ENCODE results near the gene P4HA2. TPM values are rescaled to one million over a fixed set of nuclear protein-coding genes. Genes with fewer than 3 reads are reported as not detected.

P4HA2 gene
- total and polyA plus RNA-seq, 2 of the 8 experiments (the other 6 are each of a cell fraction or from before 2014, with no cell fraction given), result 7.4 to 9.3 TPM

- WGBS, 2 experiments (ENCODE audit: extremely low coverage in 1 of 2, insufficient coverage in 1 of 2, insufficient read length in 1 of 2, insufficient replicate concordance in 2 of 2, low coverage in 1 of 2, low lambda C conversion rate in 2 of 2, missing lambda C conversion rate in 1 of 2), result 14% methylated on average over 63 of the region's 88 CpGs; no CpG with 5 or more reads in 1 of the 2 experiments
- no peak within 1 kb of the TSS for H3K27ac ChIP-seq (ENCODE audit: low read depth, low read length)
- peaks cover 0 to 19% (median 6%) of the 10 kb centered on the region in 4 experiments; a peak in 6 of 7 replicates for H3K4me1 ChIP-seq (replicated peaks in 1 of 4; ENCODE audit: control insufficient read depth in 3 of 4, insufficient read depth in 4 of 4, low read length in 3 of 4)
- H2AFZ ChIP-seq (ENCODE audit: low read length), result peak within 1 kb of the TSS; percentile 88
- H3K23ac ChIP-seq (ENCODE audit: insufficient read length), result no peak within 1 kb of the TSS
- no peaks in the 10 kb centered on the region for H3K79me2 ChIP-seq (ENCODE audit: control insufficient read depth in 1 of 2, insufficient read depth in 2 of 2, low read length in 2 of 2)
- H2BK120ac ChIP-seq (replicated peaks; ENCODE audit: low read depth, low read length), result no peak within 1 kb of the TSS
- H2AK5ac ChIP-seq (ENCODE audit: low read depth, low read length), result no peak within 1 kb of the TSS
- H3K36me3 ChIP-seq (ENCODE audit: control insufficient read depth in 2 of 4, insufficient read depth in 4 of 4, low read length in 3 of 4), result no peaks in the 10 kb centered on the region
- H3K56ac ChIP-seq (replicated peaks; ENCODE audit: insufficient read length, low read depth, low read length), result peak within 1 kb of the TSS; percentile 22
- POLR2A ChIA-PET (ENCODE audit: partially characterized antibody), result interaction anchor here (1.0 to 1.4 kb wide), 3 partner anchors 10 to 37 kb away, joined by 4 to 5 read pairs (median 5); partner anchors contain the start of gene SLC22A4
- H2BK12ac ChIP-seq (ENCODE audit: low read depth, low read length), result peak within 1 kb of the TSS; percentile 68; the same call in 1 of the 2 replicates
- peak within 1 kb of the TSS; percentile 59 for H4K91ac ChIP-seq (replicated peaks; ENCODE audit: insufficient read length, low read length)
- H3K23me2 ChIP-seq (ENCODE audit: low read depth, low read length), result peaks cover 10% of the 10 kb centered on the region; the same call in 1 of the 2 replicates
- H3K4me3 ChIP-seq (ENCODE audit: extremely low read depth in 1 of 4, insufficient read depth in 2 of 4, low read depth in 3 of 4, low read length in 4 of 4), result peak within 1 kb of the TSS; percentile 50 to 63 (median 60)
- DNase-seq (ENCODE audit: low read depth in 1 of 2, low spot score in 2 of 2) (peak in 1 of 2 experiments; percentile 84), FAIRE-seq (no peak)
- H4K5ac ChIP-seq (ENCODE audit: insufficient read length, low read depth, low read length), result peak within 1 kb of the TSS; percentile 55
- H3K79me1 ChIP-seq (ENCODE audit: low read depth, low read length), result no peaks in the 10 kb centered on the region; the same call in 1 of the 2 replicates
- peak within 1 kb of the TSS; percentile 35 for H3K14ac ChIP-seq (ENCODE audit: insufficient read length)
- peak within 1 kb of the TSS; percentile 6 to 67 (median 28); a peak in 5 of 7 replicates for H3K9ac ChIP-seq (replicated peaks in 1 of 4; ENCODE audit: extremely low read depth in 1 of 4, low read depth in 3 of 4, low read length in 3 of 4)
- H2BK5ac ChIP-seq (ENCODE audit: low read depth, low read length), result no peak within 1 kb of the TSS; the same call in 1 of the 2 replicates
- H3K18ac ChIP-seq (ENCODE audit: extremely low read depth, low read length), result peak within 1 kb of the TSS; percentile 87
- peaks cover 0 to 10% (median 9%) of the 10 kb centered on the region in 4 experiments; a peak in 3 of 7 replicates for H3K27me3 ChIP-seq (replicated peaks in 1 of 4; ENCODE audit: control insufficient read depth in 3 of 4, extremely low read depth in 1 of 4, insufficient read depth in 3 of 4, low read length in 3 of 4)
- no peaks in the 10 kb centered on the region for H3K9me3 ChIP-seq (ENCODE audit: insufficient read depth in 2 of 2, low read depth in 1 of 2, low read length in 1 of 2)
- no peak within 1 kb of the TSS for H3K4ac ChIP-seq (replicated peaks; ENCODE audit: insufficient read length, low read depth, low read length)
- H2BK20ac ChIP-seq (ENCODE audit: low read length), result no peak within 1 kb of the TSS
- H4K20me1 ChIP-seq (replicated peaks in 1 of 2; ENCODE audit: control insufficient read depth in 1 of 2, insufficient read depth in 2 of 2, low read length in 2 of 2), result no peaks in the 10 kb centered on the region
- H3K4me2 ChIP-seq (ENCODE audit: insufficient read depth in 1 of 2, low read depth in 2 of 2, low read length in 2 of 2), result peak within 1 kb of the TSS; percentile 74 to 85
- CTCF ChIA-PET (ENCODE audit: partially characterized antibody), result interaction anchor here (1.2 to 5.2 kb wide), 3 partner anchors 15 to 243 kb away, joined by 4 to 40 read pairs (median 9); no protein-coding TSS in a partner anchor
- peak within 1 kb of the TSS; percentile 81 for H4K8ac ChIP-seq (ENCODE audit: extremely low read depth, insufficient read depth, low read length)
- H2BK15ac ChIP-seq (ENCODE audit: low read length), result no peak within 1 kb of the TSS
- TF ChIP-seq TAF7 (optimal IDR thresholded peaks at IDR 0.05; ENCODE audit: borderline replicate concordance, low read depth, low read length) (peak; percentile 50), BRCA1 (IDR thresholded peaks at IDR 0.05; ENCODE audit: low read depth, low read length) (no peak), CBX5 (IDR thresholded peaks at IDR 0.05; ENCODE audit: low read depth, low read length) (no peak), POLR2A (IDR thresholded peaks at IDR 0.05; ENCODE audit: control extremely low read depth in 1 of 2, low read depth in 2 of 2, low read length in 2 of 2) (peak in 1 of 2 experiments; percentile 73; a peak in 2 of 3 replicates), POLR2AphosphoS5 (IDR thresholded peaks at IDR 0.05; ENCODE audit: low read depth, low read length) (no peak), KDM4A (IDR thresholded peaks at IDR 0.05; ENCODE audit: low read depth, low read length, severe bottlenecking) (peak; percentile 63), SP4 (IDR thresholded peaks at IDR 0.05; ENCODE audit: low read length) (no peak; the same call in 1 of the 2 replicates), NANOG (IDR thresholded peaks at IDR 0.05; ENCODE audit: insufficient read depth, low read depth, low read length, poor library complexity, severe bottlenecking) (no peak), GABPA (IDR thresholded peaks at IDR 0.05; ENCODE audit: borderline replicate concordance, insufficient read depth, low read length) (no peak), KDM5A (IDR thresholded peaks at IDR 0.05; ENCODE audit: low read length) (no peak)
Measured at GRCh38 chr5:132257131-132258101, 29.8 kb upstream of the P4HA2 start, which contains the start of gene PDLIM4. PDLIM4 (plus strand) TSS chr5:132257696; CDS start chr5:132257735, 39 bp downstream.

All from H1 (cell line).